NCI-H1105 (cell line): ENCODE results near the gene LRMDA.

Experiments
- DNase-seq: peaks from one replicate; lab custom pipeline; 2025; lab: John Stamatoyannopoulos, UW

LRMDA gene

DNA sequence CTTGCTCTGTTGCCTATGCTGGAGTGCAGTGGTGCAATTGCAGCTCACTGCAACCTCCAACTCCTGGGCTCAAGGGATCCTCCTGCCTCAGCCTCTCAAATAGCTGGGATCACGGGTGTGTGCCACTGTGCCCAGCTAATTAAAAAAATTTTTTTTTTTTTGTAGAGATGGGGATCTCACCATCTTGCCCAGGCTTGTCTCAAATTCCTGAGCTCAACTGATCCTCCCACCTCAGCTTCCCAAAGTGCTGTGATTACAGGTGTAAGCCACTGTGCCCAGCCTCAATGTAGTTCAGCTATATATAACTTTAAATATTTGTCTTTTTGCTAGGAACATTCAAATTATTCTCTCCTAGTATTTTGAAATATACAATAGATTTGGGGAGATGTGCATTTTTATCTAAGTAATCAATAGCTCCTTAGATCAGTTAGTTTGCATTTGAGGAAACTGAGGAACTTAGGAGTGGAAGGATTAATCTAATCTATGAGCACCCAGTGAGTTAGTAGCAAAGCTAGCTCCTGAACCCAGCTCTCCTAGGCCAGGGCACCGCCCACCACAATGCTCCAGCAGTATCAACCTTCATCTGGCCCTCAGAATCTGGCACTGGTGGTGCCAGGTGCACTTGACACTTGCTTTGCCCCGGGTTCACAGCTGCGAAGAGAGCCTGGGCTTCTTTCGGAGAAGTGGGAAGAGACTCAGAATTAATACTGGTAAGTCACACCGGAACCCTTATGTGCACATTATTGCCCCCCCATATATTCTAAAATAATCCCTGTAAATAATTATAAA, 5.9 kb upstream of the LRMDA start:
- DNase-seq: no peak

DNA sequence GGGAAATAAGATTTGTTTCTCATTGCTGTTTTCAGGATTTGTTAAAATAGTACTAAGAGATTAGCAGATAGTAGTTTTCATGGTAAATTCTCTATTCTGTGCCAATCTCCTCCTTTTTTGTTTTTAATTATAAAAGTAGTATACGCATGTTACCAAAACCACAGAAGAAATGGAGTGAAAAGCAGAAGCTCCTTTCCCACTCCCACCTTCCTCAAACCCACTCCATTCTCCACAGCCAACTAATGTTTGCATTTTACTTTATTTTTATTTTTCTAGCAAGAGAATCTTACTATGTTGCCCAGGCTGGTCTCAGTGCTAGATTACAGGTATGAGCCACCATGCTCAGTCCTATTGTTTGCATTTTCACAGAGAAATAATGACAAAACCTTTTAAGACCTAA, 4.5 kb upstream of the LRMDA start:
- DNase-seq: no peak

GRCh38 chr10:75427951-75428350, 3.5 kb upstream of the LRMDA start:
- no peak for DNase-seq

DNA sequence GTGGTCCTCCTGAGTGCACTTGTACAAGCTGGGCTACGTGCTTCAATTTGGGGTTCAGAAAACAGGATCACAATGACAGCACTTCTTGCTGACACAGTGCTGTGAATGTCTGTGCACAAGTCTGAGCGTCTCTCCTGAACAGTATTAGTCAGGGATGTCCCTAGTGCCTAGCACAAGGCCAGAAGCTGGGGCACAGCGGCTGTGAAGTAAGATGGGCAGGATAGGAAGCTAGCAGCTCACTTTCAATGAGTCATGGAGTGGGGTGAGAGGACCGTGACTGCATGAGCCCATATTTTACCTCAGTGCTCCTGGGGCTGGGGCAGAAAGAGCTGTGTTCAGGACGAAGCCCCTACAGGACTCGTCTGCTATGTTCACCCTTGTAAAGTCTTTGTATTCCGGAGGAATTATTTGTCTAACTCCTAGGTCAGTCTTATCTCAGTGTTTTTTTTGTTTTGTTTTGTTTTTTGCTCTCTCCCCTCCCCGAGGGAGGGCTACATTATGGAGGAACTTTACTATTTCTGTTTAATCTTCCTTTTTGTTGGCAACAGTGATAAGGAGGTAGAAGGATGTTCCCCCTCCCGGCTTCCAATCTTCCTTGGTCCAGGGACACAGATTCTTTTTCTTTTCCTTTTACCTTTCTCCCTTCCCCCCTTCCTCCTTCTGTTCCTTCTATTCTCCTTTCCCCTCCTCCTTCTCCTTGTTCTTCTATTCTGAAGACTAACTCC, 2.8 kb upstream of the LRMDA start:
- no peak for DNase-seq

GRCh38 chr10:75429159-75429827, 2.1 kb upstream of the LRMDA start:
- no peak for DNase-seq

DNA sequence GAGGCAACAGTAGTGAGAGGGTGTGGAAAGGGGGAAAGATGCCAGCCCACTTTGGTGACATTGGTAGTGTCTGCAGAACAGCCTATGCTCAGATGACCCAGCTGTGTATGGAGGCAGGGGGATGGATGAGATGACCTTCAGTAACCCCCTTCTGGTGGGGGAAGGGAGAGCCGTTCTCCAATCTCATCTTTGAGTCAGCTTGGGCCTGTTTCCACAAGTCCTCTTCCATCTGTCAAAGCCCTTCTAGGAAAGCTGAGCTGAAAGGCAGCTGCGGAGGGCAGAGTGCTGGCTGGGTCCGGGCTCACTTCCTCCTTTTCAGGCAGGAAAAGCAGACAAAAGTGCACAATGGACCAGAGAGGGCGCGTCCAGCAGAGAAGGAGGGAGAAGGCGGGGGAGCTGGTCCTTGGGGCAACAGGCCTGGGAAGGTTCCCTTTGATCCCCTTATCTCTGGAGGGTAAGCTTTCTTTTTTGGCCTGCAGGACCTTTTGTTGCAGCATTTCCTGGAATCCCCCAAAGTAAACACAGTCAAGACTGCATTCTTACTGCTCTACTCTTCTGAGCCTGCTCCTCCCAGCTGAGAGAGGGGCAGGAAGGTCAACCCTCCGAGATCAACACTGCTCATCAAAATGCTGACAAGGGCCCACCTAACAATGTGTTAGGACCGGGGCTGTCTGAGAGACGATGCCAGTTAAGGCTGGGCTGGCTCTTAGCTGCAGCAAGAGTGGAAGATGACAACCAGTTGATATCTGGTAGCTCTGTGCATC, 1.2 kb upstream of the LRMDA start:
- no peak for DNase-seq

GRCh38 chr10:75432176-75432575, 752 bp downstream of the LRMDA start:
- no peak for DNase-seq

DNA sequence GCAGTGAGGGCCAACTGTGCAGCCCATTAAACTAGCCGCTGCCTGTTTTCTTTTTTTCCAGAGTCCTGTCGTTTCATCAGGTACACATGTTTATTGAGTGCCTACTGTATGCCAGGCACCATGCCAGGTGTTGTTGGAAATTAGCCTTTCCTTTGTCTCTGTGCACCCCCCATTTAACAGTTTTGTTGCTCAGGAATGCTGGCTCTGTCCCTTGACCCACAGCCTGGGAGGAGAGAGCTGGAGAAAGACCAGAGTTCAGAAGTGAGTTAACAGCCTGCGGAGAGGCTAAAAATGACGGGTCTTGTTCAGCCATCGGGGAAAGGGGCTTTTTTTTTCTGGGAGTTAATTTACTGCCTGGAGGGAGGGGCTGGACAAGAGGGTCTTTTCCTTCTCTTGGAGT, 1.3 kb downstream of the LRMDA start:
- no peak for DNase-seq

GRCh38 chr10:75433216-75433615, 1.8 kb downstream of the LRMDA start:
- DNase-seq: no peak

- DNase-seq: no peak
Measured at GRCh38 chr10:75434291-75434690, 2.9 kb downstream of the LRMDA start.

DNA sequence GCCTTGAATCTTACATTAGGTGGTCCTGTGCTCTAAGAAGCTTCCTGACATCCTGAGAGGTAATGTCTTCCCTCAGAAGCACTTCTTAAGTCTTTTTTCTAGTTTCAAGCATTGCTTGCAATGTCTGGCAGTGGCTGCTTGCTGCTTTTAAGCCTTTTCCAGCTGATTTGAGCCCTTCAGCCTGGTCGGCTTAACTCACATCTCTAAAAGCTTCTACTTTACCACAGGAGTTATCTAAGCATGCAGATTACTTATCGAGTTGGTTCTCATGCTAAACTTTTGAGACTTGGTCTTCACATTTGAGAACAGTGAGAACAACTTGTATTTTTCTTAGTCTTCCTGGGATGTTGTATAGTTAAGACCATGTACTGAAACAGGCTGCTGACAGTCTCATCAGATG, 3.9 kb downstream of the LRMDA start:
- DNase-seq: no peak

DNA sequence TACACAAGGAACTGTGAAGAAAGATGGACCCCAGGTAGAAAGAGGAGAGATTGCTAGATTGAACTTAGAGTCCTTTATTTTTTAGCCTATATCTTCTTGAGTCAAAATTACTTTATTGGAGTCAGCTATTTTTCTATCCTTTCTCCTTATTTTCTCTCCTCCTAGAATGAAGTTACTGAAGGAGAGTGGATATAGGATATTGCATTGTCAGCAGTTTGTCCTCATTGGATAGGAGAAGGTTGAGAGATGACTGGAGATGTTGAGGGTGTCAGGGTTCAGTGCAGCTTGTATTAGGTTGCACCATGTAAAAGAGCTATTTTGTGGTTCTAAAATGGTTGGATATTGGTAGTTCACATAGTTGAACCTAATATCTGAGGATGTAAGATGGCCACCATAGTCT, 5.5 kb downstream of the LRMDA start:
- DNase-seq: no peak

DNA sequence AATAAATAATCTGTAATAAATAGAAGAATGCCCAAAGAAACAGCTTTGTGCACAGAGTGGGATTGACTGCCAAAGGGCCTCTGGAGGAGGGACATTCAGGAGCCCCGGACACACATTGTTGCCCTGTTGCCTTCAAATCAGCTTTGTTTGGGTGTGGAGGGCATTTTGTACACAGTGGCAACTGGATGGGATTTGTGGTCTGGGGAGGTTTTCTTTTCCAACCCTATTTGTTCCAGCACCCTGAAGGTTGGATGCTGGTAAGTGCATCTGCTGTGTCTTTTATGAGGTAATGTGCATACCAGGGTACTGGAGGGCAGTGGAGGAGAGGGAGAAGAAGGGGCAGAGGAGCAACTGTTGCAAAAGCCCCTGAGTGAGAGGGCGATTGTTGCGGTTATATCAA, 6.3 kb downstream of the LRMDA start:
- no peak for DNase-seq

DNA sequence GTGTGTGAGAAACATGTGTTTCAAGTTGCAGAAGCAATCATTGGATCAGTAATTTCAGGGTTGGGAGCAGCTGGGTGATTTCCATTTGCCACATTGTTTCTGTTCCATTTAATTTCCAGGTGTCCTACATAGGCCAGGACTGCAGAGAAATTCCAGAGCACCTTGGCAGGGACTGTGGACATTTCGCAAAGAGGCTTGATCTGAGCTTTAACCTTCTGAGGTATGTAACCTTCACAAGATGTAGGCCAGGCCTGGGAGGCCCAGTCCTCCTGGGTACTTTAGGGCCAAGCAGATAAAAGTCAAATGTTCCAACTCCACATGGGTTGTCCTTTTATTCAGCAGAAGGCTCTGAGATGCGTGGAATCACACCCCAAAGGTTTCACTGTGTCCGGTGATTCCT, 6.9 kb downstream of the LRMDA start:
- no peak for DNase-seq

DNA sequence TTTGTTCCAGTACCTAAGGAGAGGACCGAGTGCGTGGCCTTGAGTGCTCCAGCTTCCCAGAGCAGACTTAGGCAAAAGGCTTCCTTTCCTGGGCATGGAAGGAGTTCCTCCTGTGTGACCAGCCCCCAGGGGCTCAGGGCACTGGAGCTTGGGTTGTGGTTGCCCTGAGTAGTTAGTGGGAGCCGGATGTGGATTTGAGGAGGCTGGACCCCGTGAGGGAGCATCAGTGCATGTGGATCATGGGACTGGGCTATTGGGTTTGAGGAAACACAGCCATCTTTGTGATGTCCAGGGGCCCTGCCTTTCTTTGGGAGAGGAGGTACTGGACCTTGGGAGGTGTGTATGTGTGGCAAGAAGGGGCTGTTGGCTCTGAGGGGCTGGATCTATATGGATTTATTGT, 8.4 kb downstream of the LRMDA start:
- DNase-seq: no peak

DNA sequence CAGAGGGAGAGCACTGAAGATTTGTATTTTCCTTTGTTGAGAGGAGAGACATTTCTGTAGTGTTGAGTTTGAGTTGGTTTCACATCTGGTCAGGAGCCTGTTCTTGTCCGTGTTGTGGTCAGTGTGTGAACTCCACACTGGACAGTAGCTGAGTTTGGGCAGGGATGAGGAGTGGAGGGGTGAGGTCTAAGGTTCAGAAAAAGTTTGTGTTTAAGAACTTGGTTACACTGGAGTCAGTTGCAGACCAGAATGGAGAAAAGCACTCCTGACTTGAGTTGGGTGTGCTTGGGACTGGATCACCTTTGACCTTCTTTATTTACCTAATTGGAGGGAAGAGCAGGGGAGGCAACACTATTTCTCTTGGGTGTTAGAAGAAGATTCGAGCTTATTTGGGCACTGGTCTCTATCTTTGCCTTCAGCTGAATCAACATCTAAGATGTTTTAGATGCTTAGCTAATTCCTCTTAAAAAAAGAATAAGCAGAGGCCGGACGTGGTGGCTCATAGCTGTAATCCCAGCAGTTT, 8.9 kb downstream of the LRMDA start:
- no peak for DNase-seq

- no peak for DNase-seq
Measured at GRCh38 chr10:75441196-75441595, 9.8 kb downstream of the LRMDA start.

GRCh38 chr10:75441682-75442081, 10.3 kb downstream of the LRMDA start:
- no peak for DNase-seq

DNA sequence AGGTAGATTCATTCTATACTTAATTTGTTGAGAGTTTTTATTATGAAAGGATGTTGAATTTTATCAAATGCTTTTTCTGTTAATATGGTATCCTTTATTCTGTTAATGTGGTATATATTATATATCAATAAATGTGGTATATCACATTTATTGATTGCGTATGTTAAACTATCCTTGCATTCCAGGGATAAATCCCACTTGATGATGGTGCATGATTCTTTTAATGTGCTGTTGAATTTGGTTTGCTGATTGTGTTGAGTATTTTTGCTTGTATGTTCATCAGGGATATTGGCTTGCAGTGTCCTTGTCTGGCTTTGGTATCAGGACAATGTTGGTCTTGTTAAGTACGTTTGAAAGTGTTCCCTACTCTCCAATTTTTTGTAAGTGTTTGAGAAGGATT, 11.9 kb downstream of the LRMDA start:
- DNase-seq: no peak

DNA sequence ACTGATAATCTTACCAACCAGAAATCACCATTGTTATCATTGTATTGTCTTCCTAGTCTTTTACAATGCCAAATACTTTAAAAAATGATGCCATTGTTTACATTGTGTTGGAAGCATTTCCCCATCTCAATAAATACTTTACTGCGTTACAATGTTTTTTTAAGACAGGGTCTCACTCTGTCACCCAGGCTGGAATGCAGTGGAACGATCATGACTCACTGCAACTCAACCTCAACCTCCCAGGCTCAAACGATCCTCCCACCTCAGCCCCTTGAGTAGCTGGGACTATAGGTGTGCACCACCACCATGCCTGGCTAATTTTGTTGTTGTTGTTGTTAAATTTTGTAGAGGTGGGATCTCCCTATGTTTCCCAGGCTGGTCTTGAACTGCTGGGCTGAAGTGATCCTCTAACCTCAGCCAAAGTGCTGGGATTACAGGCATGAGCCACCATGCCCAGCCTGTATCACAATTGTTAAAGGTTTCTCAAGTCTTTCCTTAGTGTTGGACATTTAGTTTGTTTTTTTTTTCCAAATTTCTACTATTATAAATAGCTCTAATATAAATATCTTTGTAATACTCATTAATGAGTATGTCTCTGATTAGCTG, 13.5 kb downstream of the LRMDA start:
- DNase-seq: no peak

- no peak for DNase-seq
Measured at GRCh38 chr10:75446508-75446907, 15.1 kb downstream of the LRMDA start.

- no peak for DNase-seq
Measured at GRCh38 chr10:75448166-75448565, 16.7 kb downstream of the LRMDA start.
